HEK293 (cell line): Measurements from ENCODE around the gene PHF10.

Source experiments
- CTCF ChIA-PET: fragments of 350-600 bp; formaldehyde crosslinking; extraction: SDS; loops from one replicate; lab custom pipeline; 2021; ENCODE audit warnings: antibody characterized with exemption; lab: Yijun Ruan, JAX
- POLR2A ChIA-PET: fragments of 300-600 bp; formaldehyde crosslinking; extraction: SDS; loops from one replicate; lab custom pipeline; 2020; ENCODE audit warnings: antibody characterized with exemption, inconsistent platforms; lab: Yijun Ruan, JAX
- H3K27ac ChIP-seq: fragments of 200-500 bp; sonication (Bioruptor generic); 2 replicates; pipeline ENCODE4 v1.5.1; 2014; ENCODE audit warnings: low read depth, low read length, control low read depth, inconsistent platforms; ENCODE audit errors: extremely low read depth
- H3K36me3 ChIP-seq, 2 experiments: fragments of 200-500 bp in 1 of 2; sonication (Bioruptor generic) in 1 of 2; 1 replicate in 1 of 2; 2 replicates in 1 of 2; pipeline ENCODE4 v1.5.1; 2014 to 2017; ENCODE audit warnings: inconsistent platforms in 2 of 2, low read length in 2 of 2; ENCODE audit not compliant: control insufficient read depth in 2 of 2, insufficient read depth in 1 of 2
- H3K4me1 ChIP-seq: fragments of 200-500 bp; sonication (Bioruptor generic); 2 replicates; pipeline ENCODE4 v1.5.1; 2014; ENCODE audit warnings: mild to moderate bottlenecking, low read length, inconsistent platforms; ENCODE audit not compliant: control insufficient read depth, insufficient read depth
- H3K4me3 ChIP-seq: 2 replicates; pipeline ENCODE4 v1.5.1; 2011; ENCODE audit warnings: low read depth, mild to moderate bottlenecking, control low read depth, low read length, moderate library complexity
- H3K9me3 ChIP-seq: fragments of 200-500 bp; sonication (Bioruptor generic); 2 replicates; pipeline ENCODE4 v1.5.1; 2014; ENCODE audit warnings: low read depth, low read length, inconsistent platforms; ENCODE audit not compliant: control insufficient read depth, insufficient read depth
- ATF2 ChIP-seq: fragments of 450-650 bp; formaldehyde crosslinking; IDR thresholded peaks from 2 replicates; pipeline ENCODE4 v1.5.1; 2016; ENCODE audit warnings: missing biosample characterization, missing genetic modification characterization, low read depth
- EGR2 ChIP-seq: fragments of 450-650 bp; formaldehyde crosslinking; IDR thresholded peaks from 2 replicates; pipeline ENCODE4 v1.5.1; 2016; ENCODE audit warnings: low read depth, missing biosample characterization, missing genetic modification characterization
- GLIS1 ChIP-seq: fragments of 450-650 bp; formaldehyde crosslinking; IDR thresholded peaks from 2 replicates; pipeline ENCODE4 v1.5.1; 2016; ENCODE audit warnings: missing biosample characterization, missing genetic modification characterization
- IKZF3 ChIP-seq: fragments of 450-650 bp; IDR thresholded peaks from 2 replicates; pipeline ENCODE4 v1.5.0; 2018; ENCODE audit warnings: missing biosample characterization, mild to moderate bottlenecking, missing genetic modification characterization, moderate library complexity
- INSM2 ChIP-seq: fragments of 450-650 bp; formaldehyde crosslinking; IDR thresholded peaks from 2 replicates; pipeline ENCODE4 v1.5.1; 2016; ENCODE audit warnings: missing biosample characterization, missing genetic modification characterization
- KLF9 ChIP-seq: fragments of 450-650 bp; formaldehyde crosslinking; IDR thresholded peaks from 2 replicates; pipeline ENCODE4 v1.5.1; 2016; ENCODE audit warnings: missing biosample characterization, missing genetic modification characterization, low read depth
- SCRT1 ChIP-seq: fragments of 450-650 bp; formaldehyde crosslinking; IDR thresholded peaks from 2 replicates; pipeline ENCODE4 v1.5.1; 2016; ENCODE audit warnings: missing biosample characterization, missing genetic modification characterization, borderline replicate concordance
- SCRT2 ChIP-seq: fragments of 450-650 bp; formaldehyde crosslinking; IDR thresholded peaks from 2 replicates; pipeline ENCODE4 v1.5.1; 2016; ENCODE audit warnings: missing biosample characterization, missing genetic modification characterization
- ZNF114 ChIP-seq: fragments of 450-650 bp; formaldehyde crosslinking; IDR thresholded peaks from 2 replicates; pipeline ENCODE4 v1.5.0; 2017; ENCODE audit warnings: missing biosample characterization, missing genetic modification characterization
- ZNF138 ChIP-seq: fragments of 450-650 bp; formaldehyde crosslinking; IDR thresholded peaks from 2 replicates; pipeline ENCODE4 v1.5.1; 2016; ENCODE audit warnings: missing biosample characterization, missing genetic modification characterization, borderline replicate concordance
- ZNF169 ChIP-seq: fragments of 450-650 bp; formaldehyde crosslinking; IDR thresholded peaks from 2 replicates; pipeline ENCODE4 v1.5.1; 2016; ENCODE audit warnings: missing biosample characterization, missing genetic modification characterization
- ZNF2 ChIP-seq: fragments of 450-650 bp; formaldehyde crosslinking; IDR thresholded peaks from 2 replicates; pipeline ENCODE4 v1.5.1; 2016; ENCODE audit warnings: missing biosample characterization, missing genetic modification characterization
- ZNF202 ChIP-seq: fragments of 450-650 bp; formaldehyde crosslinking; IDR thresholded peaks from 2 replicates; pipeline ENCODE4 v1.5.1; 2016; ENCODE audit warnings: missing biosample characterization, missing genetic modification characterization, borderline replicate concordance
- ZNF311 ChIP-seq: fragments of 450-650 bp; formaldehyde crosslinking; IDR thresholded peaks from 2 replicates; pipeline ENCODE4 v1.5.1; 2017; ENCODE audit warnings: missing biosample characterization, missing genetic modification characterization, borderline replicate concordance
- ZNF521 ChIP-seq: fragments of 450-650 bp; formaldehyde crosslinking; IDR thresholded peaks from 2 replicates; pipeline ENCODE4 v1.5.1; 2017; ENCODE audit warnings: missing biosample characterization, mild to moderate bottlenecking, missing genetic modification characterization
- ZNF529 ChIP-seq: fragments of 450-650 bp; formaldehyde crosslinking; IDR thresholded peaks from 2 replicates; pipeline ENCODE4 v1.5.1; 2017; ENCODE audit warnings: missing genetic modification characterization, missing biosample characterization; ENCODE audit not compliant: insufficient replicate concordance
- ZNF585B ChIP-seq: fragments of 450-650 bp; formaldehyde crosslinking; IDR thresholded peaks from 2 replicates; pipeline ENCODE4 v1.5.1; 2016; ENCODE audit warnings: missing biosample characterization, missing genetic modification characterization
- ZNF626 ChIP-seq: fragments of 450-650 bp; sonication (Bioruptor Pico); formaldehyde crosslinking; IDR thresholded peaks from 2 replicates; pipeline ENCODE4 v1.5.1; 2018; ENCODE audit warnings: missing biosample characterization, missing genetic modification characterization, inconsistent platforms
- ZNF670 ChIP-seq: fragments of 450-650 bp; formaldehyde crosslinking; IDR thresholded peaks from 2 replicates; pipeline ENCODE4 v1.5.1; 2016; ENCODE audit warnings: missing biosample characterization, missing genetic modification characterization, low read depth
- ZNF707 ChIP-seq: fragments of 450-650 bp; formaldehyde crosslinking; IDR thresholded peaks from 2 replicates; pipeline ENCODE4 v1.5.1; 2016; ENCODE audit warnings: missing biosample characterization, missing genetic modification characterization
- ZNF76 ChIP-seq: fragments of 450-650 bp; formaldehyde crosslinking; IDR thresholded peaks from 2 replicates; pipeline ENCODE4; 2016; ENCODE audit warnings: low read depth, missing biosample characterization, missing genetic modification characterization, borderline replicate concordance
- ZNF830 ChIP-seq: fragments of 450-650 bp; IDR thresholded peaks from 2 replicates; pipeline ENCODE4 v1.5.0; 2018; ENCODE audit warnings: missing biosample characterization, missing genetic modification characterization, low read depth, mild to moderate bottlenecking, moderate library complexity
- TF ChIP-seq, protein P1 (sequence below): fragments of 450-650 bp; formaldehyde crosslinking; IDR thresholded peaks from 2 replicates; pipeline ENCODE4 v1.5.1; 2016; ENCODE audit warnings: missing biosample characterization, missing genetic modification characterization, borderline replicate concordance
- TF ChIP-seq, protein P2 (sequence below): fragments of 450-650 bp; formaldehyde crosslinking; IDR thresholded peaks from 2 replicates; pipeline ENCODE4 v1.5.0; 2017; ENCODE audit warnings: missing biosample characterization, missing genetic modification characterization, borderline replicate concordance
- TF ChIP-seq, protein P3 (sequence below): fragments of 450-650 bp; formaldehyde crosslinking; IDR thresholded peaks from 2 replicates; pipeline ENCODE4 v1.5.1; 2016; ENCODE audit warnings: missing biosample characterization, missing genetic modification characterization

The PHF10 gene

DNA sequence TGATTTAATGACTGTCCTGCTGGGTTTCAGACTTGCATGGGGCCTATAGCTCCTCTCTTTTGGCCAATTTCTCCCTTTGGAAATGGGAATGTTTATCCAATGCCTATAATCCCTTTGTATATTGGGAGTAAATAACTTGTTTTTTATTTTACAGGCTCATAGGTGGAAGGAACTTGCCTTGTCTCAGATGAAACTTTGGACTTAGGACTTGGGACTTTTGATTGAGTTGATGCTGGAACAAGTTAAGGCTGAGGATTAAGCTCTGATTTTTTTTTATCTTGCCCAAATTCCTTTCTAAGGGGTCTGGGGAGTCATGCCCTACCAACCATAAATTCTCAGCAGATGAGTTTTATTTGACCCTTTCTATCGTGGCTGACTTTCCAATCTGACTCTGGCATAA is 46.0 kb downstream of the PHF10 start:
- peaks cover 0 to 54% of the 10 kb centered on the region in 2 experiments; a peak in 1 of 3 replicates for H3K36me3 ChIP-seq
- CTCF ChIA-PET: interaction anchor here (0.6 kb wide), 1 partner anchor 17 kb away, joined by 4 read pairs; no protein-coding TSS in a partner anchor
- no peak for TF ChIP-seq ZNF311 (tag by site-specific recombination)
- no peak for TF ChIP-seq SCRT2 (tag by site-specific recombination)
- no peak for TF ChIP-seq ZNF707 (tag by site-specific recombination)
- TF ChIP-seq INSM2 (tag by site-specific recombination): no peak
- no peak for TF ChIP-seq ZNF169
- TF ChIP-seq ZNF830 (tag by site-specific recombination): no peak
- no peak for TF ChIP-seq ZNF2 (tag by site-specific recombination)
- TF ChIP-seq, all 188 proteins: peak for 0
- POLR2A ChIA-PET: interaction anchor here (1.6 kb wide), 1 partner anchor 23 kb away, joined by 6 read pairs; the partner anchor contains the start of genes C6orf120 and WDR27
- no peak overlapping the region for H3K27ac ChIP-seq
- no peaks in the 10 kb centered on the region for H3K9me3 ChIP-seq
- H3K4me3 ChIP-seq: no peak overlapping the region
- no peaks in the 10 kb centered on the region for H3K4me1 ChIP-seq

DNA sequence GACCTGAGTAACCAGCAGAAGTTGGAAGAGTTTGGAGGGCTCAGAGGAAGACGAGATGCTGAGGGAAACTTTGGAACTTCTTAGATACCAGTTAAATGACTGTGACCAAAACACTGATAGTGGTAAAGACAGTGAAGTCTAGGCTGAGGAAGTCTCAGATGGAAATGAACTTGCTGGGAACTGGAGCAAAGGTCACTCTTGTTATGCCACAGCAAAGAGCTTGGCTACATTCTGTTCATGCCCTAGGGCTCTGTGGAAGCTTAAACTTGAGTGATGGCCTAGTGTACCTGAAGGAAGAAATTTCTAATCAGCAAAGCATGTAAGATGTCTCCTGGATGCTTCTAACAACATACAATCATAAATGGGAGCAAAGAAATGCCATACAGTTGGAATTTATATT is 47.2 kb downstream of the PHF10 start:
- CTCF ChIA-PET: no interaction called here
- Histone ChIP-seq H3K36me3 (peaks cover 0 to 52% of the 10 kb centered on the region in 2 experiments; a peak in 1 of 3 replicates), H3K4me1 (no peaks in the 10 kb centered on the region), H3K4me3 (no peak overlapping the region), H3K27ac (no peak overlapping the region), H3K9me3 (no peaks in the 10 kb centered on the region)
- POLR2A ChIA-PET: interaction anchor here (1.6 kb wide), 1 partner anchor 24 kb away, joined by 6 read pairs; the partner anchor contains the start of genes C6orf120 and WDR27
- TF ChIP-seq GLIS1 (tag by site-specific recombination) (no peak), ZNF521 (tag by site-specific recombination) (no peak), ZNF76 (tag by site-specific recombination) (no peak), SCRT1 (tag by site-specific recombination) (no peak), ZNF202 (tag by site-specific recombination) (no peak), ZNF585B (tag by site-specific recombination) (no peak), ZNF114 (tag by site-specific recombination) (no peak), ZNF138 (no peak), ZNF626 (no peak), ATF2 (tag by site-specific recombination) (no peak), EGR2 (tag by site-specific recombination) (no peak), ZNF670 (tag by site-specific recombination) (no peak), ZNF529 (tag by site-specific recombination) (no peak), IKZF3 (tag by site-specific recombination) (no peak), KLF9 (no peak)
- TF ChIP-seq, protein P1, sequence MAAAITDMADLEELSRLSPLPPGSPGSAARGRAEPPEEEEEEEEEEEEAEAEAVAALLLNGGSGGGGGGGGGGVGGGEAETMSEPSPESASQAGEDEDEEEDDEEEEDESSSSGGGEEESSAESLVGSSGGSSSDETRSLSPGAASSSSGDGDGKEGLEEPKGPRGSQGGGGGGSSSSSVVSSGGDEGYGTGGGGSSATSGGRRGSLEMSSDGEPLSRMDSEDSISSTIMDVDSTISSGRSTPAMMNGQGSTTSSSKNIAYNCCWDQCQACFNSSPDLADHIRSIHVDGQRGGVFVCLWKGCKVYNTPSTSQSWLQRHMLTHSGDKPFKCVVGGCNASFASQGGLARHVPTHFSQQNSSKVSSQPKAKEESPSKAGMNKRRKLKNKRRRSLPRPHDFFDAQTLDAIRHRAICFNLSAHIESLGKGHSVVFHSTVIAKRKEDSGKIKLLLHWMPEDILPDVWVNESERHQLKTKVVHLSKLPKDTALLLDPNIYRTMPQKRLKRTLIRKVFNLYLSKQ: no peak
- TF ChIP-seq, protein P2, sequence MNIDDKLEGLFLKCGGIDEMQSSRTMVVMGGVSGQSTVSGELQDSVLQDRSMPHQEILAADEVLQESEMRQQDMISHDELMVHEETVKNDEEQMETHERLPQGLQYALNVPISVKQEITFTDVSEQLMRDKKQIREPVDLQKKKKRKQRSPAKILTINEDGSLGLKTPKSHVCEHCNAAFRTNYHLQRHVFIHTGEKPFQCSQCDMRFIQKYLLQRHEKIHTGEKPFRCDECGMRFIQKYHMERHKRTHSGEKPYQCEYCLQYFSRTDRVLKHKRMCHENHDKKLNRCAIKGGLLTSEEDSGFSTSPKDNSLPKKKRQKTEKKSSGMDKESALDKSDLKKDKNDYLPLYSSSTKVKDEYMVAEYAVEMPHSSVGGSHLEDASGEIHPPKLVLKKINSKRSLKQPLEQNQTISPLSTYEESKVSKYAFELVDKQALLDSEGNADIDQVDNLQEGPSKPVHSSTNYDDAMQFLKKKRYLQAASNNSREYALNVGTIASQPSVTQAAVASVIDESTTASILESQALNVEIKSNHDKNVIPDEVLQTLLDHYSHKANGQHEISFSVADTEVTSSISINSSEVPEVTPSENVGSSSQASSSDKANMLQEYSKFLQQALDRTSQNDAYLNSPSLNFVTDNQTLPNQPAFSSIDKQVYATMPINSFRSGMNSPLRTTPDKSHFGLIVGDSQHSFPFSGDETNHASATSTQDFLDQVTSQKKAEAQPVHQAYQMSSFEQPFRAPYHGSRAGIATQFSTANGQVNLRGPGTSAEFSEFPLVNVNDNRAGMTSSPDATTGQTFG (tag by site-specific recombination): no peak
- TF ChIP-seq, protein P3, sequence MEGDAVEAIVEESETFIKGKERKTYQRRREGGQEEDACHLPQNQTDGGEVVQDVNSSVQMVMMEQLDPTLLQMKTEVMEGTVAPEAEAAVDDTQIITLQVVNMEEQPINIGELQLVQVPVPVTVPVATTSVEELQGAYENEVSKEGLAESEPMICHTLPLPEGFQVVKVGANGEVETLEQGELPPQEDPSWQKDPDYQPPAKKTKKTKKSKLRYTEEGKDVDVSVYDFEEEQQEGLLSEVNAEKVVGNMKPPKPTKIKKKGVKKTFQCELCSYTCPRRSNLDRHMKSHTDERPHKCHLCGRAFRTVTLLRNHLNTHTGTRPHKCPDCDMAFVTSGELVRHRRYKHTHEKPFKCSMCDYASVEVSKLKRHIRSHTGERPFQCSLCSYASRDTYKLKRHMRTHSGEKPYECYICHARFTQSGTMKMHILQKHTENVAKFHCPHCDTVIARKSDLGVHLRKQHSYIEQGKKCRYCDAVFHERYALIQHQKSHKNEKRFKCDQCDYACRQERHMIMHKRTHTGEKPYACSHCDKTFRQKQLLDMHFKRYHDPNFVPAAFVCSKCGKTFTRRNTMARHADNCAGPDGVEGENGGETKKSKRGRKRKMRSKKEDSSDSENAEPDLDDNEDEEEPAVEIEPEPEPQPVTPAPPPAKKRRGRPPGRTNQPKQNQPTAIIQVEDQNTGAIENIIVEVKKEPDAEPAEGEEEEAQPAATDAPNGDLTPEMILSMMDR: no peak
